Caki2 (cell line): ENCODE data around the gene SOX21. TPM values are rescaled to one million over a fixed set of nuclear protein-coding genes. Genes with fewer than 3 reads are reported as not detected.

Source experiments
- total RNA-seq: library from RNA; depleted of rRNA; stranded (reverse); fragments of >200 nt; shearing (Covaris generic); gene quantifications from 2 replicates; pipeline ENCODE4 v1.2.3, GENCODE V29; 2014; ENCODE audit warnings: low replicate concordance; rRNA removed

SOX21 gene
- total RNA-seq, 1 experiment from 2014 or later, result not detected

Other genes with a start within 250 kb of the SOX21 start
- gene DCT, start 232.9 kb downstream of the SOX21 start, total RNA-seq, result 0.17 and 0.23 TPM in 2 replicates
- 11.4 and 14.7 TPM in 2 replicates for gene TGDS, start 116.4 kb downstream of the SOX21 start, total RNA-seq
- 6.9 and 7.4 TPM in 2 replicates for gene GPR180, start 110.7 kb downstream of the SOX21 start, total RNA-seq